OCI-LY1 (cell line): ENCODE results near the gene TMEM11.

ENCODE experiments used
- H2AFZ ChIP-seq: fragments of 200-600 bp; sonication (generic), shearing (Covaris generic); 2 replicates; pipeline ENCODE4 v1.6.0; 2014; ENCODE audit warnings: antibody characterized with exemption, mild to moderate bottlenecking, low read length
- H3F3A ChIP-seq: fragments of 200-600 bp; sonication (generic), shearing (Covaris generic); 2 replicates; pipeline ENCODE4 v1.6.0; 2014; ENCODE audit warnings: mild to moderate bottlenecking, antibody characterized with exemption, low read length, moderate library complexity; ENCODE audit not compliant: insufficient read depth
- H3K27ac ChIP-seq: fragments of 200-600 bp; sonication (generic); 2 replicates; pipeline ENCODE4 v1.5.1; 2014; ENCODE audit warnings: low read length, mixed run types, mild to moderate bottlenecking, low read depth; ENCODE audit not compliant: poor library complexity, severe bottlenecking
- H3K27me3 ChIP-seq: fragments of 200-600 bp; sonication (generic); 2 replicates; pipeline ENCODE4 v1.6.0; 2014; ENCODE audit warnings: antibody characterized with exemption, mild to moderate bottlenecking, low read length, moderate library complexity; ENCODE audit not compliant: insufficient read depth
- H3K36me3 ChIP-seq: fragments of 200-600 bp; sonication (generic); 2 replicates; pipeline ENCODE4 v1.6.1; 2014; ENCODE audit warnings: mild to moderate bottlenecking, antibody characterized with exemption, low read length, moderate library complexity, mixed read lengths; ENCODE audit not compliant: insufficient read depth
- H3K4me1 ChIP-seq: fragments of 200-600 bp; sonication (generic); 2 replicates; pipeline ENCODE4 v1.5.1; 2014; ENCODE audit warnings: mild to moderate bottlenecking, low read length, moderate library complexity; ENCODE audit not compliant: insufficient read depth, severe bottlenecking
- H3K4me2 ChIP-seq: fragments of 200-600 bp; sonication (generic), shearing (Covaris generic); 2 replicates; pipeline ENCODE4 v1.6.1; 2014; ENCODE audit warnings: low read length
- H3K4me3 ChIP-seq: fragments of 200-600 bp; sonication (generic); 2 replicates; pipeline ENCODE4 v1.5.1; 2014; ENCODE audit warnings: low read length, low read depth, mild to moderate bottlenecking, mixed read lengths; ENCODE audit not compliant: poor library complexity, severe bottlenecking
- H3K79me2 ChIP-seq: fragments of 200-600 bp; shearing (Covaris generic); 2 replicates; pipeline ENCODE4 v1.6.1; 2016; ENCODE audit warnings: mixed run types, low read length, mixed read lengths; ENCODE audit not compliant: insufficient read depth
- H3K9ac ChIP-seq: fragments of 200-600 bp; sonication (generic), shearing (Covaris generic); 2 replicates; pipeline ENCODE4 v1.6.1; 2014; ENCODE audit warnings: mild to moderate bottlenecking, low read length, mixed read lengths
- H3K9me2 ChIP-seq: fragments of 200-600 bp; sonication (generic), shearing (Covaris generic); 2 replicates; pipeline ENCODE4 v1.6.1; 2014; ENCODE audit warnings: low read depth, mild to moderate bottlenecking, low read length, mixed read lengths
- H3K9me3 ChIP-seq: fragments of 200-600 bp; shearing (Covaris generic); 2 replicates; pipeline ENCODE4 v1.6.1; 2014; ENCODE audit warnings: low read length, mixed read lengths
- H4K20me1 ChIP-seq: fragments of 200-600 bp; sonication (generic), shearing (Covaris generic); 2 replicates; pipeline ENCODE4 v1.6.0; 2016; ENCODE audit warnings: mild to moderate bottlenecking, low read length; ENCODE audit not compliant: insufficient read depth
- CTCF ChIP-seq: fragments of 200-600 bp; sonication (generic), shearing (Covaris generic); IDR thresholded peaks from 2 replicates; pipeline ENCODE4 v1.5.1; 2017; ENCODE audit warnings: mild to moderate bottlenecking, antibody characterized with exemption, low read length, moderate library complexity, mixed read lengths
- EZH2 ChIP-seq: fragments of 200-600 bp; sonication (generic), shearing (Covaris generic); IDR thresholded peaks from 2 replicates; pipeline ENCODE4 v1.8.0; 2017; ENCODE audit warnings: borderline replicate concordance, mixed run types, mild to moderate bottlenecking, antibody characterized with exemption, low read length, moderate library complexity, mixed read lengths

The TMEM11 gene

GRCh38 chr17:21223086-21223485, 9.1 kb upstream of the TMEM11 start:
- Histone ChIP-seq H3K27me3 (no peaks in the 10 kb centered on the region), H3K4me1 (no peaks in the 10 kb centered on the region), H2AFZ (no peak overlapping the region), H3K9me2 (no peaks in the 10 kb centered on the region), H3K4me2 (no peak overlapping the region), H3K36me3 (peaks cover 28% of the 10 kb centered on the region), H4K20me1 (no peaks in the 10 kb centered on the region), H3K79me2 (no peaks in the 10 kb centered on the region; the same call in 1 of the 2 replicates), H3F3A (no peaks in the 10 kb centered on the region), H3K9ac (no peak overlapping the region), H3K27ac (no peak overlapping the region), H3K9me3 (no peaks in the 10 kb centered on the region; the same call in 1 of the 2 replicates), H3K4me3 (no peak overlapping the region)
- no peak for TF ChIP-seq EZH2
- no peak for TF ChIP-seq CTCF

- H4K20me1 ChIP-seq, result no peaks in the 10 kb centered on the region
- no peaks in the 10 kb centered on the region for H3F3A ChIP-seq
- H3K79me2 ChIP-seq, result no peaks in the 10 kb centered on the region; the same call in 1 of the 2 replicates
- H3K4me2 ChIP-seq, result no peak overlapping the region
- H3K27ac ChIP-seq, result no peak overlapping the region
- no peaks in the 10 kb centered on the region for H3K9me2 ChIP-seq
- peaks cover 15% of the 10 kb centered on the region for H3K4me1 ChIP-seq
- H3K4me3 ChIP-seq, result no peak overlapping the region
- H3K36me3 ChIP-seq, result peaks cover 41% of the 10 kb centered on the region
- TF ChIP-seq CTCF, result no peak
- TF ChIP-seq EZH2, result no peak
- H3K27me3 ChIP-seq, result no peaks in the 10 kb centered on the region
- H2AFZ ChIP-seq, result no peak overlapping the region
- H3K9ac ChIP-seq, result no peak overlapping the region
- H3K9me3 ChIP-seq, result no peaks in the 10 kb centered on the region; the same call in 1 of the 2 replicates
Measured at GRCh38 chr17:21218831-21219380, 4.9 kb upstream of the TMEM11 start.

- Histone ChIP-seq H3K4me2 (no peak overlapping the region), H3K27me3 (no peaks in the 10 kb centered on the region), H3K9ac (no peak overlapping the region), H3K9me3 (no peaks in the 10 kb centered on the region; the same call in 1 of the 2 replicates), H2AFZ (no peak overlapping the region), H3K79me2 (peaks cover 8% of the 10 kb centered on the region), H4K20me1 (no peaks in the 10 kb centered on the region), H3K27ac (no peak overlapping the region), H3K4me1 (peaks cover 18% of the 10 kb centered on the region), H3K9me2 (no peaks in the 10 kb centered on the region), H3F3A (no peaks in the 10 kb centered on the region), H3K36me3 (peaks cover 41% of the 10 kb centered on the region), H3K4me3 (no peak overlapping the region)
- TF ChIP-seq CTCF (peak; percentile 17; the same call in 1 of the 2 replicates), EZH2 (no peak)
Measured at GRCh38 chr17:21218101-21218500, 4.1 kb upstream of the TMEM11 start.
